Peyer's patch (tissue), 4 donors: ENCODE measurements around the gene ZBTB7A.

ENCODE experiments used
- CTCF ChIP-seq, 6 experiments: fragments of 450-650 bp in 4 of 6; fragments of 200-600 bp in 2 of 6; sonication (generic) in 1 of 6; IDR thresholded peaks; one replicate each; pipeline ENCODE4 v1.5.1; 2017 to 2019; ENCODE audit warnings: antibody characterized with exemption in 6 of 6, mild to moderate bottlenecking in 3 of 6, moderate library complexity in 1 of 6
- POLR2A ChIP-seq, 2 donors: fragments of 450-650 bp; IDR thresholded peaks; one replicate each; pipeline ENCODE4 v1.5.1; 2017; ENCODE audit warnings: antibody characterized with exemption in 2 of 2, mild to moderate bottlenecking in 2 of 2, moderate library complexity in 2 of 2

DNA sequence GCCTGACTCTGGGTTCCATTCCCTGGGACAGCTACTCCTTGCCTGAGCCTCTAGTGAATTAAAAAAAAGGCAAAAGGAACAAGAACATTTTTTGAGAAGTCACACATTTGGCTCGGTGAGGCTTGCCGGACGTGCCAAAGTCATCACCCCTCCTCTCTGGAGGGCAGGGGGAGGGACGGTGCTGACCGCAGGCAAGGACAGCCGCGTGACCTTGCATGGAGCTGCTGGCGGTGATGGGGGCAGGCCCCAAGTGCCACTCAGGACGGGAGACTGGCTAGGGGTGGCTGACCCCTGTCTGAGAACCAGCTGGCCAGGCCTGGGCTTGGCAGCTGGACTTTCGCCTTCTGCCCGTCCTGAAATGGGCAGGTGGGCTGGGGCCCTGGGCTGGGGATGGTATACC lies 30.8 kb upstream of the ZBTB7A start:
- TF ChIP-seq CTCF (IDR thresholded peaks at IDR 0.05): no peak
- TF ChIP-seq POLR2A (IDR thresholded peaks at IDR 0.05): no peak
